ENCODE data around the gene SLC11A2. TPM values are rescaled to one million over a fixed set of nuclear protein-coding genes. Genes with fewer than 3 reads are reported as not detected.

SLC11A2 gene
- 56.5 and 70.4 TPM in 2 replicates for total RNA-seq

DNA sequence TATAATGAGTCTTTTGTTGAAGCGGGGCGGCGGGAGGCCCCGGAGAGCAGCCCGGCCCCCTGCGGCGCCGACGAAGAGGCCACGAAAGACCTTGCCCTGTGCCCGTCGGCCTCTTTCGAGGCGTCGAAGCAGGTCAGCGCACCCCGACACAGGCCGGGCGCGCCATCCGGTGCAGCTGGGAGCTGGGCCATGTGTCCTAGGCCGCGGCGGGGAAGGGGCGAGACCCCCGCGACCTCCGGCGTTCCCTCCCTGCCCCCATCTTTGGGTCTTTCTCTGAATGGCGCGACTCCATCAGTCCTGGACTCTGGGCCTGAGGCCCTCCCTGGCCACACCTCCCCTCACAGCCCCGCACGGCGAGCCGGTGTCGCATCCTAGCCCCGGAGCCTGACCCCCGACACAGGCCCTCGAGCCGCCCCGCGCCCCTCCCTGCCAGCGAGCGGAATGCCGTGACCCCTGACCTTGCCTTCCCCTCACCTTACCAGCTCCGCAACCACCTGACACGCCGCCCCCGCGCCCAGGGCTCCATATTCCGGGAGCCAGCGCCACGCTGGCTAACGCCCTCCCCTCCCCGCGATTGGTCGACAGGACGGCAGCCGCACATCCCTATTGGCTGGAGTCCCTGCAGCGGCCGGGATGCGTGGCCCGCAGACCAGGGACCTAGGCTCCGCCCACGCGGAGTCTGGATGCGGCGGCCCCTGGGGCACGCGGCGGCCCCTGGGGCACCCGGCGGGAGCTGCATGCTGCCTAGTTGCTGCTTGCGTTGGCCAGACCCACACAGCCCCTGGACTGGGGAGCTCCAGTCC lies at the start of gene SLC11A2:
Gene SLC11A2, minus strand, starts transcription at position 549 of the 803 bp plus-strand sequence. CDS start 15,656 bp downstream, outside the sequence.
- peak; percentile 81 for DNase-seq (ENCODE audit: low read depth, low spot score)

DNA sequence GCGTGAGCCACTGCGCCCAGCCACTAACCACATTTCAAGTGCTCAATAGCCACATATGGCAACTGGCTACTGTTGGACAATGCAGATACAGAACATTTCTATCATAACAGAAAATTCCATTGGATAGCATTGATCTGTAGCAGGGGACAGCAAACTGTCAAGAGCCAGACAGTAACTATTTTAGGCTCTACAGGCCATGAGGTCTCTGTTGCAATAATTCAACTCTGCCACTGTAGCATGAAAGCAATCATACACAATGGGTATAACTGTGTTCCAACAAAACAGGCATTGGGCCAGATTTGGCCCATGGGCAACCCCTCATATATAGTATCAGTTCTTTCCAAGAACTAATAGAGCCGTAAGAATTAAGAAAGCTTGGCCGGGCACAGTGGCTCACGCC lies 49.2 kb upstream of the SLC11A2 start:
- no peak for DNase-seq (ENCODE audit: low read depth, low spot score)

DNA sequence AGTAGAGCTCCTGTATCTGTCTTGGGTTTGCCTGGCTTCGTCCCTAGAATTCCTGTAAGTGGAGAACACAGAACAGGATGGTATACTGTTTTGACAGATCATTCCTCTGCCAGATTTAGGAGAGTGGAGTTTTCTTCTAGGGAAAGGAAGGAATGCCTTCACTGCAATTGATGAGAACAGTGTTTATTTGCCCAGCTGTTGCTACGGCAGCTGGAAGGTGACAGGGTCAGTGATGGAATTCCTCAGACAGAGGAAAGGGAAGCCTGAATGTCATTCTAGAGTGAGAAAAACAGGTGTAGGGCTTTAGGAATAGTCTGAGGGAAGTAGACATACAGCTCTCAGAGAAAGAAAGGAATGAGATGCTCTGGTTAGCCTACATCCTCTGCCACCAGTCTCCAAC lies 45.5 kb upstream of the SLC11A2 start:
- DNase-seq (ENCODE audit: low read depth, low spot score), result peak; percentile 48

DNA sequence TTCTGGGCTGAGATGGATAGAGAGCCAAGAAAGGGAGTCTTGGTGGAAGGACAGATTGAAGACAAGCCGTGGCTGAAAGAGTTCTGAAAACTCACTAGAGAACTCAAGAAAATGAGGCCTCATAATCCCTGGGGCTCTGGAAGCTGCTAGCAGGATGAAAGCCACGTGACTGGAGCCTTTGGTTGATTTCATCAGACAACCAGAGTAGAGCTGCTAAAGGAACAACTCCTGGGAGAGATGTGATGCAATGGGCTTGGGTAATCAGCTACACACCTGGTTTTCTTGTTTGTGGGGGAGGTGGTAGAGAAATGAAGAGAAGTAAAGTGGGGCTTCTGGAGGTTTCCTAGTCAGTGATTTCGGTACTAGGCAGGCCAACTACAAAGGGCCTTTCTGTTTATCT lies 43.8 kb upstream of the SLC11A2 start:
- DNase-seq (ENCODE audit: low read depth, low spot score), result no peak

- DNase-seq (ENCODE audit: low read depth, low spot score), result no peak
Measured at GRCh38 chr12:51067771-51068170, 41.6 kb upstream of the SLC11A2 start.

GRCh38 chr12:51067229-51067628 lies 41.0 kb upstream of the SLC11A2 start:
- no peak for DNase-seq (ENCODE audit: low read depth, low spot score)

DNA sequence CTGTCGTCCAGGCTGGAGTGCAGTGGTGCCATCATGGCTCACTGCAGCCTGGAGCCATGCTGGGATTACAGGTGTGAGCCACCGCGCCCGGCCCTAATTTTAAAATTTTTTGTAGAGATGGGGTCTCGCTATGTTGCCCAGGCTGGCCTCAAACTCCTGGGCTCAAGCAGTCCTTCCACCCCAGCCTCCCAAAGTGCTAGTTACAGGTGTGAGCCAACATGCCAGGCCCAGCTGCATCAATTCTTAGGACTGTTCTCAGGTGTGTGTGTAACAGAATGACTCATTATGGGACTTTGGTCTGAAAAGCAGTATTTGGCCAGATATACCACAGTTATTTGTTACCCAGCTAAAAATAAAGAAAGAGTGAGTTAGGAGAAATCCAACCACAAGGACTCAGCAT lies 39.3 kb upstream of the SLC11A2 start:
- no peak for DNase-seq (ENCODE audit: low read depth, low spot score)

- DNase-seq (ENCODE audit: low read depth, low spot score), result no peak
Measured at GRCh38 chr12:51062631-51063397, 36.6 kb upstream of the SLC11A2 start.

DNA sequence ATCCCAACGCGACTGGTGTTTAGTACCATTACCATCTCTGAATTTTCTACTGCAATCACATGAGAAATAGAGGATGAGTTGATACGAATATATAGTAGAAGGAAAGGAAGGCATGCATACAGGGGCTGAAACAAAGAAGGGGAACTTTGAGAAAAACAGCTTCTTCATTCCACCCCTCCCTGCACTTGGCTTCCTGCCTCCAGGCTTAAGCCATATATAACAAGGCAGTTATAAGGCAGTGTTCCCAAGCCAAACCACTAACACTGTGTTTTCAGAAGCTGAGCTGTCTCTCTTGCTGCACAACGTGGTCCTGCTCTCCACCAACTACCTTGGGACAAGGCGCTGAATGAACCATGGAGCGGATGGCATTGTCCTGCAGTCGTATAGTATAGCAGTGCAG lies 32.9 kb upstream of the SLC11A2 start:
- DNase-seq (ENCODE audit: low read depth, low spot score), result no peak

DNA sequence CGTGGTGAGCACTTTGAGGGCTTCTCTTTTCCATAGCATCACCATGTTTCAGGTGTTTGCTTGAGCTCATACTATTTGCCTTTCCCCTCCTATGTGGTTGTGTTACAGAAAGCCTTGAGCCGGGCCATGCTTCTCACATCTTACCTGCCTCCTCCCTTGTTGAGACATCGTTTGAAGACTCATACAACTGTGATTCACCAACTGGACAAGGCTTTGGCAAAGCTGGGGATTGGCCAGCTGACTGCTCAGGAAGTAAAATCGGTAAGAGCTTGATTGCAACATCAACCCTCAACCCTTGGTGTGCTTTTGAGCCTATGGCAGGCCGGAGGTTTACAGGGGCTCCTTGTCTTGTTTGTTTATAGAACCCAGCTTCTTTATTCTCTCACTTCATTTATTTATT lies 30.1 kb upstream of the SLC11A2 start:
- no peak for DNase-seq (ENCODE audit: low read depth, low spot score)

DNA sequence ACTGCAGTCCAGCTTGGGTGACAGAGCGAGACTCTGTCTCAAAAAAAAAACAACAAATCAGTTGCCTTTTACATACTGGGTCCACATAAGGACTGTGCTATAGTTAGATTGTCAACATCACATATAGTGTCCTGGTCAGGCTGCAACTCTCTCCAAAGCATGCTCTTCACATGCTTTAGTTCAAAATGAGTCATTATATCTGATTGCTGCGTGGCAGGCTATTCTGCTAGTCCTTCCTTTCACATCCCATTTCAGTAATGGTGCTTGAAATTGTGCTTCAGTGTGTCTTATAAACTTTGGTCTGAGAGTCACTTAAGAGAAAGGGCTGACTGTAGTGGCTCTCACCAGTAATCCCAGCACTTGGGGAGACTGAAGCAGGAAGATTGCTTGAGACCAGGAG lies 28.9 kb upstream of the SLC11A2 start:
- no peak for DNase-seq (ENCODE audit: low read depth, low spot score)

GRCh38 chr12:51051787-51052186 lies 25.6 kb upstream of the SLC11A2 start:
- DNase-seq (ENCODE audit: low read depth, low spot score), result no peak

DNA sequence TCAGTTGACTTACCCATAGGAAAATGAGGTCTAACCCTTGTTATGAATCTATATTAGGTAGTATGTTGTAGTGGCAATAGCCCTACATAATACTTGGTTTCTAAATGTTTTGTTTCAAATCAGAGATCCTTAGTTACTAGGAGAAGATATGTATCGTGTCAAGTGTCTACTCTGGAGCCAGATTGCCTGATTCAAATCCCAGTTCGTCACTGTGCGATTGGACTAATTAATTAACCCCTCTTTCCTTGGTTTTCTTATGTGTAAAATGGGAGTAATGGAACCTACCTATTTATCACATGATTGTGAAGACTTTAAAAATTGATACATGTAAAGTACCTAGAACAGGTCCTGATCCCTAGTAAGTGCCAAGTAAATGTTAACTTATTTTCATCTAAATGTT lies 23.3 kb upstream of the SLC11A2 start:
- DNase-seq (ENCODE audit: low read depth, low spot score), result no peak

DNA sequence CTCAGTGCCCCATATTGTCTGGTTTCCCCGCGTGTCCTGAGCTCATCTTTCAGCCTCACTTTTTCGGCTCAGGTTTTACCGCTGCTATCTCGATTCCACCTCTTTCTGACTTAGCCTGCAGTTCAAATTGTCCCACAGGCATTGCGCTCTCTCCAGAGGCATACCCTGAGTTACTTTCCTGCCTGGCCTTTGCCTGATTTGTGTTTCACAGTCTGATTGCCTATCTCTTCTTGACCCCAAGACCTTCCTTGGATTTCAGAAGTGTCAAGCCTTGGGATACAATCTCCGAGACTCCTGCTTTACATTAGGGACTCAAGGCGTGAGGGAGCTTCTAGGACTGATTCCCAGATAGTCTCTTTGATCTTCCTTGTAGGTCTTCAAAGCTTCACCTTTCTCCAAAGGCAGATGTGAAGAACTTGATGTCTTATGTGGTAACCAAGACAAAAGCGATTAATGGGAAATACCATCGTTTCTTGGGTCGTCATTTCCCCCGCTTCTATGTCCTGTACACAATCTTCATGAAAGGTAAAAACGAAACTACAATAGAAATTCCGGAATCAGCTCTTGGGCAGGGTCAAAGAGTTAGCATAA lies 22.6 kb upstream of the SLC11A2 start:
- no peak for DNase-seq (ENCODE audit: low read depth, low spot score)

DNA sequence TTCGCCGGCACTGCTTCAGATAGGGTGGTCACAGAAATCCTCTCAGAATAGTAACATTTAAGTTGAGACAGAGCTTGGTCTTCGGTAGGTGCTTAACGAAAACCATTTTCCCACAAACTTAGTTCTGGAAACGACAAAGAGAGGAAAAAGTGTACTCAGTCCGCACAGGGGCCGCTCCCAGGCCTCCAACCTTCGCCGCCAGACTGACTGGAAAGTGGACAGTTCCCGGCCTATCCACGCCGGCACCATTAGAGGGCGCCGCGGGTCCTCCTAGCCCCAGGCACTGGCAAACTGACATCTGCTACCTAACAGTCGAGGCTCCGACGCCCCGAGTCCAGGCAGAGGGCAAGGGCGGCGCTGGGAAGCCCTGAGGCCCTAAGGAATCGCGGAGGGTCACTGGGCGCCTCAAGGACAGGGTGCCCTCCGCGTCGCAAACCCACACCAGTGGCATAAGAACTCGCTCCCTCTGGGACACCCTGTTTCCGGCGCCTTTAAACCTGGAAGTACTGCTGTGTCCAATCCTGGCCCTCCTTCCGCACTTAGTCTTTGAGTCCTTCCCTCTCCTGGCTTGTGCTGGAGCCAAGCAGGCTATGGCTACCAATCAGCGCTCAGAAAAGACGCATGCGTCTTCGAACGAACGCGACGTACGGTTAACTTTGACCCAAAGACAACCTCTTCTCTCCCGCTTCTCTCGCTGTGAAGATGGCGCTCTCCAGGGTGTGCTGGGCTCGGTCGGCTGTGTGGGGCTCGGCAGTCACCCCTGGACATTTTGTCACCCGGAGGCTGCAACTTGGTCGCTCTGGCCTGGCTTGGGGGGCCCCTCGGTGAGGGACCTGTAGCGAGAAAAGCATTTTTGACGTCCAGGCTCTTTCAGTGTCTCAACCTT lies 21.7 kb upstream of the SLC11A2 start, which contains the start of gene LETMD1:
Gene LETMD1, plus strand, starts transcription at position 673 of the 886 bp plus-strand sequence. Its CDS starts 30 bp downstream, at position 703.
- peak; percentile 96 for DNase-seq (ENCODE audit: low read depth, low spot score)

GRCh38 chr12:51036279-51036678 lies 10.1 kb upstream of the SLC11A2 start:
- DNase-seq (ENCODE audit: low read depth, low spot score), result no peak

DNA sequence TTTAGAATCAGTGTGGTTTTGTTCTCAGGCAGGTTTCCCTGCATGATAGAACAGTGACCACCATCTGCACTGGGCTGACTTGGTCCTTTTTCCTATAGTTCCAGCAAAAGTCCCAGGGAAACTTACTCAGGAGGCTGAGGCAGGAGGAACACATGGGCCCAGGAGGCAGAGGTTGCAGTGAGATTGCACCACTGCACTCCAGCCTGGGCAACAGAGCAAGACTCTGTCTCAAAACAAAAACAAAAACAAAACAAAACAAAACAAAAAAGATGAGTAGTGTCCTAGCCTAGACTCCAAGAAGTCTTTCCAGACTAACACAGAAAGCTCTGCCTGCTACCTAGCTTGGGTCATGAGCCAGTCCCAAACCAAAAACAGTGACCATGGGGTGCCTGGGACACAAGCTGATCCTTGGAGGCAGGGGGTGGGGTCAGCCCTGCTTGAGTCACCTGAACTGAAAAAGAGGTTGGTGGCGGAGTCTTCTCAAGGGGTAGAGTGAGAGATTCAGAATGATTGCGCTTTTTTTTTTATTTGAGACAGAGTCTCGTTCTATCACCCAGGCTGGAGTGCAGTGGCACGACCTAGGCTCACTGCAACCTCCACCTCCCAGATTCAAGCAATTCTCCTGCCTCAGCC lies 7.4 kb upstream of the SLC11A2 start:
- no peak for DNase-seq (ENCODE audit: low read depth, low spot score)

GRCh38 chr12:51033048-51033447 lies 6.9 kb upstream of the SLC11A2 start:
- no peak for DNase-seq (ENCODE audit: low read depth, low spot score)

- DNase-seq (ENCODE audit: low read depth, low spot score), result no peak
Measured at GRCh38 chr12:51028813-51029150, 2.6 kb upstream of the SLC11A2 start.

DNA sequence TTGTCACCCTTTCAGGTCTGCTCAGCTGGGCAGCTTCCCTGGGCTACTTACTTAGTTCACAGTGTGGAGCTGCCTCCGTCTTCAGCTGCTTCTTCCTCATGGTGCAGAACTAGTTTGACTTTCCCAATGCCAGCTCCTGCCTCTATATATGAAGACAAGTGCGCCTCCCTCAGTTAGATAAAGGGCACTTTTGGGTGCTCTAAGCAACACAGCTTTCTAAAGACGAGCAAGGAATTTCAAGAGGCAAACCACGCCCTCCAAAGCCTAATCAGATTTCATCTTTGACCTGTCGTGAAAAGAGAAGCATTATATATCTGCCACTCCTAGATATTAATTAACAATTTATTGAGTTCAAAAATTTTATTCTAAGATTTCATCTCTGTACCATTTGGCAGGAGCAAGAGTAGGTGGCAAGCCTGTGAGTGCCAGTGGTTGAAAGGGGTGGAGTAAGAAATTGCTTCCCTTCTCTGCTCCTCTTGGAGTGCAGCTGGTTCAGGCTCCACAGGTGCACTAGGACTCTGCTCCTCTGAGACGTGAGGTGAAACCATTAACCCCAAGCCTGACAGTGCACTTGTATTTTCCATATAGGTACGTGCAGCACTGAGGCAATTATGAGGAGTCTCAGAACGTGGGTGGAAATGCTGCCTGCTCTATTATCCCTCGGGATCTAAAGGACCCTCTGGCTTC lies 2.1 kb upstream of the SLC11A2 start:
- no peak for DNase-seq (ENCODE audit: low read depth, low spot score)

Data from pulmonary artery endothelial cell (primary cell).